Stomach smooth muscle (tissue), 2 donors: Measurements from ENCODE around the gene MRGPRD.

Experiments used
- H3K27ac ChIP-seq: one replicate; pipeline ENCODE4 v1.7.0; 2013; ENCODE audit warnings: mild to moderate bottlenecking, low read length, inconsistent platforms
- H3K27me3 ChIP-seq, 2 donors: one replicate each; pipeline ENCODE4 v1.7.0; 2013; ENCODE audit warnings: low read length in 2 of 2; ENCODE audit not compliant: insufficient read depth in 2 of 2, control insufficient read depth in 1 of 2
- H3K36me3 ChIP-seq, 2 donors: one replicate each; pipeline ENCODE4 v1.7.0; 2013; ENCODE audit warnings: low read length in 2 of 2; ENCODE audit not compliant: control insufficient read depth in 2 of 2, insufficient read depth in 2 of 2
- H3K4me1 ChIP-seq: one replicate; pipeline ENCODE4 v1.7.0; 2013; ENCODE audit warnings: low read length; ENCODE audit not compliant: control insufficient read depth, insufficient read depth
- H3K4me3 ChIP-seq, 2 donors: one replicate each; pipeline ENCODE4 v1.7.0; 2013; ENCODE audit warnings: low read length in 2 of 2
- H3K9ac ChIP-seq, 2 donors: one replicate each; pipeline ENCODE4 v1.7.0; 2013; ENCODE audit warnings: low read length in 2 of 2, mild to moderate bottlenecking in 1 of 2
- H3K9me3 ChIP-seq, 2 donors: one replicate each; pipeline ENCODE4 v1.7.0; 2013; ENCODE audit warnings: low read length in 2 of 2; ENCODE audit not compliant: control insufficient read depth in 2 of 2
- donor health status: healthy.
- donor health status: Pancreatic carcinoma.

MRGPRD gene

DNA sequence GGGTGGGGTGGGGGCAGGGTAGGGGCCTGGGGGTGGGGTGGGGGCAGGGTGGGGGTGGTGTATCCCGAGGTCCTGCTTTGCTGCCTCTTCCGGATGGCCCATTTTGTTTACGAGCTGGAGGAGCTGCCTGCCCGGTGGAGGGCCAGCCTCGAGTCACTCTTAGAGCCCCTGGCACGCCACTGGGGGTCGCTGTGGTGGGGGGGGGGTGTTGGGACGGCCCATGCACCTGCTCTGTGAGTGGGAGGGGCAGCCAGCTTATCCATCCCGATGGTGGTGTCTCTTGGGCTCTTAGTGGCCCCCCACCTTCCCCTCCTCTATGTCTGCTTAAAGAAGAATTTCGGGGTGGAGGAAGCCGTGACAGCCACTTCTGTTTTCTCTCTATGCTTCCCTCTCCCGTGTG is 24.6 kb downstream of the MRGPRD start:
- Histone ChIP-seq H3K9ac (no peak overlapping the region), H3K9me3 (peaks cover 0 to 6% of the 10 kb centered on the region in 2 donors), H3K4me1 (peaks cover 23% of the 10 kb centered on the region), H3K27ac (peak overlapping the region; percentile 70), H3K4me3 (peak overlapping the region in 1 of 2 donors; percentile 15), H3K36me3 (no peaks in the 10 kb centered on the region), H3K27me3 (no peaks in the 10 kb centered on the region)

GRCh38 chr11:68955607-68955958 is 25.2 kb downstream of the MRGPRD start:
- Histone ChIP-seq H3K9ac (peak overlapping the region in 1 of 2 donors; percentile 13), H3K27ac (peak overlapping the region; percentile 76), H3K27me3 (no peaks in the 10 kb centered on the region), H3K36me3 (no peaks in the 10 kb centered on the region), H3K9me3 (peaks cover 0 to 6% of the 10 kb centered on the region in 2 donors), H3K4me1 (peaks cover 24% of the 10 kb centered on the region), H3K4me3 (peak overlapping the region in 1 of 2 donors; percentile 29)

DNA sequence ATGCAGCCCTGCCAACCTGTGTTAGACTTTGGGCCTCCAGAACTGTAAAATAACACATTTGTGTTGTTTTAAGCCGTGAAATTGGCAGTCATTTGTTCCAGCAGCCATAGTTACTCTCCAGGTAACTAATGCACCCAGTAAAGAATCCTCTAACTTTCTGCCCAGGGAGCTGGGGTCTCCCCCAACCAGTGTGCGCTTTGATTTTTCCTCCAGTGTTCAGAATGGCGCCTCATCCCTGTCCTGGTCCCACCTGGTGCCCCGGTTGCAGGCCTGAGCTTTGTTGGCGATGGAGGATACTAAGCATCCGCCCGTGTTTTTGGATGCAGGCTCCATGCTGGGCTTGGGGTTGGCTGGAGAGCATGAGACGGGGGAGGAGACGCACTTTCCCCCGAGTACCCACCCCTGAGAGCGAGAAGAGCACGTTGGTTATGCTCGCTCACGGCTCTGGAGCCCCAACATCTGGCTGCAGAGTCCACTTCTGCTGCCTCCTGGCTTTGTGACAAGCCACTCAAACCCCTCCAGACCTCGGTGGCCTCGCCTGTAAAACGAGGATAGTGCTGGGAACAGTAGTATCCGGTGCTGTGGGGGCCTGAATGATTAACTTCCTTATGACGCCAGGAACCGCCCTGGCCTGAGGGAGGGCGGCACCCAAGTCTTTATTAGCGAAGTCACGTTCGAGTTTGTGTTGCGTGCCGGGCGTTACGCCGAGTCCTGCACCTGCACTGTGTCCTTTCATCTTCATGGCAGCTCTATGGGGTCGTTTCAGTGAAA is 25.8 kb downstream of the MRGPRD start:
- peak overlapping the region in 1 of 2 donors; percentile 29 for H3K4me3 ChIP-seq
- peak overlapping the region; percentile 76 for H3K27ac ChIP-seq
- no peaks in the 10 kb centered on the region for H3K36me3 ChIP-seq
- peak overlapping the region in 1 of 2 donors; percentile 13 for H3K9ac ChIP-seq
- peaks cover 29% of the 10 kb centered on the region for H3K4me1 ChIP-seq
- peaks cover 0 to 6% of the 10 kb centered on the region in 2 donors for H3K9me3 ChIP-seq
- no peaks in the 10 kb centered on the region for H3K27me3 ChIP-seq

GRCh38 chr11:68950762-68951161 is 30.0 kb downstream of the MRGPRD start:
- no peaks in the 10 kb centered on the region for H3K9me3 ChIP-seq
- H3K27ac ChIP-seq, result no peak overlapping the region
- H3K27me3 ChIP-seq, result no peaks in the 10 kb centered on the region
- no peak overlapping the region for H3K9ac ChIP-seq
- H3K4me1 ChIP-seq, result peaks cover 42% of the 10 kb centered on the region
- no peaks in the 10 kb centered on the region for H3K36me3 ChIP-seq
- H3K4me3 ChIP-seq, result no peak overlapping the region

DNA sequence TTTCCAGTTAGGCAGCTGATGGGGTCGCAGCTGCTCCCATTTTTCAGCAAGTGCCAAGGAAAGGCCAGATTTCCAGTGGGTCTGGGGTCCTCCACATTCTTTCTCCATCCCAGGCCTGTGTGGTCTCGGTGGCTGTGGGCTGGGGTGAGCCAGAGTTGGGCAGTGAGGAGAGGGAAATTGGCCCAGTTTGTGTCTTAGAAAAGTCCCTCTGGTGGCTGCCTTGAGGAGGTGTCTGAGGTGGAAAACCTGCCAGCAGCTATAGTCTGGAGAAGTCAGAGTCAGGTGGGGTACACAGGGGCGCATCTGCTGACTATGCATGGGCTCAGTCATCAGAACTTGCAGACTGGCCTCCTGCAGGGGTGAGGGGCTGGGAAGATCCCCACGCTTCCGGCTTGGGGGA is 30.5 kb downstream of the MRGPRD start:
- Histone ChIP-seq H3K4me1 (peaks cover 42% of the 10 kb centered on the region), H3K36me3 (no peaks in the 10 kb centered on the region), H3K9me3 (no peaks in the 10 kb centered on the region), H3K4me3 (no peak overlapping the region), H3K27ac (peak overlapping the region; percentile 46), H3K9ac (no peak overlapping the region), H3K27me3 (no peaks in the 10 kb centered on the region)

DNA sequence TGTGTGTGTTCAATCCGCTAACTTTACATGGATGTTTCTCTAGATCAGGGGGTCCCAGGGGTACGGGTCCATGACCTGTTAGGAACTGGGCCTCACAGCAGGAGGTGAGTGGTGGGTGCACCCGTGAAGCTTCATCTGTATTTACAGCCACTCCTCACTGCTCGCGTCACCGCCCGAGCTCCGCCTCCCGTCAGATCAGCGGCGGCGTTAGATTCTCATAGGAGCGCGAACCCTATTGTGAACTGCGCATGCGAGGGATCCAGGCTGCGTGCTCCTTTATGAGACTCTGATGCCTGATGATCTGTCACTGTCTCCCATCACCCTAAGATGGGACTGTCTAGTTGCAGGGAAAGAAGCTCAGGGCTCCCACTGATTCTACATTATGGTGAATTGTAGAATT is 31.9 kb downstream of the MRGPRD start:
- Histone ChIP-seq H3K27ac (peak overlapping the region; percentile 53), H3K9ac (no peak overlapping the region), H3K9me3 (no peaks in the 10 kb centered on the region), H3K27me3 (no peaks in the 10 kb centered on the region), H3K36me3 (no peaks in the 10 kb centered on the region), H3K4me3 (no peak overlapping the region), H3K4me1 (peaks cover 44% of the 10 kb centered on the region)

- Histone ChIP-seq H3K4me3 (no peak overlapping the region), H3K4me1 (peaks cover 48% of the 10 kb centered on the region), H3K36me3 (no peaks in the 10 kb centered on the region), H3K9ac (no peak overlapping the region), H3K27ac (peak overlapping the region; percentile 53), H3K27me3 (no peaks in the 10 kb centered on the region), H3K9me3 (no peaks in the 10 kb centered on the region)
Measured at GRCh38 chr11:68948496-68948895, 32.3 kb downstream of the MRGPRD start.

- Histone ChIP-seq H3K4me1 (peaks cover 61% of the 10 kb centered on the region), H3K4me3 (no peak overlapping the region), H3K27ac (peak overlapping the region; percentile 99), H3K36me3 (no peaks in the 10 kb centered on the region), H3K9me3 (no peaks in the 10 kb centered on the region), H3K9ac (peak overlapping the region; percentile 61 to 72), H3K27me3 (no peaks in the 10 kb centered on the region)
Measured at GRCh38 chr11:68947151-68947550, 33.6 kb downstream of the MRGPRD start.

DNA sequence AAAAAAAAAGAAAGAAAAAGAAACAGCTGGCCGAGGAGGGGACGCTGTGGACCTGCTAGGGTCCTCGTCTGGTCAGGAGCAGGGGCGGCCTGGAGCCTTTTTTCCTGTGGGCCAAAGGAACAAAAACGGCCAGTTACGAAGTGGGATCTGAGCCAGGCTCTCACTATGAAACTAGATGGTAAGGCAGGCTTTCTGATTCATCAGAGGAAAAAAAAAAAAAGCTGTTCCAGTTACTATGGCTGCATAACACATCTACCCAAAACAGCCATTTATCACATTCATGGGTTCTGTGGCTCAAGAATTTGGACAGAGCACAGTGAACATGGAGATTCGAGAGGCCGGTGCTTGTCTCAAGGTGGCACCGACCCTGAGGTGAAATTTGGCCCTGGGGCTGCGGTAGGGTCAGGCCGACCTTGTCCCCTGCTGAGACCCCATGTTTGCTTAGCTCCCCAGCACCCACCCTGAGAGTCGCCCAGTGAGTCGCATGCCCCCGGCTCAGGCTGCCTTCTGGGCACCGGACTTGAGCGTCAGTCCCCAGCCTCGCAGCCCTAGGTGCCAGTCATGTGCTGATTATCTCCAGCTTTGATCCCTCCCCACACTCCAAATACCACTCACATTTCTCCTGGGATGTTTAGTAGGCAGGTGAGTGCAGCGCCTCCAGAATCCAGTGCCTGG is 34.2 kb downstream of the MRGPRD start:
- Histone ChIP-seq H3K4me3 (peak overlapping the region; percentile 40 to 48), H3K27ac (peak overlapping the region; percentile 99), H3K9me3 (no peaks in the 10 kb centered on the region), H3K9ac (peak overlapping the region; percentile 61 to 72), H3K27me3 (no peaks in the 10 kb centered on the region), H3K36me3 (no peaks in the 10 kb centered on the region), H3K4me1 (peaks cover 67% of the 10 kb centered on the region)

DNA sequence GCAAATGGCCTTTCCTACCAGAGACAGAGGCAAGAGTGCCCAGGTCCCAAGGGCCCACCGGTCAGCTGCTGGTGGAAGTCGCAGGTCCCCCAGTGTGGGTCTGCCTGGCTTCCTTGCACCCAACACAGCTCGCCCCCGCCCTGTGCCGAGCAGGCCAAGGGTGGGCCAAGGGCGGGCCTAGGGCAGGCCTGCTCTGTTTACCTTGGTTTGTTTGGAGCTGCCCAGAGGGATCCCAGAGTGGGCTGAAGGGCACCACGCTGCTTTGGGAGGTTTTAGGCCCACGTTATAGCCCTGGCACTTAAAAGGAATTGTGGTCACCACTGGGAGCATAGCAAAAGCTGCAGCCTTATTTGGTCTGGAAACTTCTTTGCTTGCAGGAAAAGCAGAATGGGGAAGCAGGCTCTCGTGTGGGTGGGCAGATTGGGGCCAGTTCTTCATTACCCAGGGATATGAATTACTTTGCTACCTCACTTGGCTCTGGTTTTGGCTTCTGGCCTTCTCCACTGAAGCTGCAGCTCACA is 38.0 kb downstream of the MRGPRD start:
- H3K4me3 ChIP-seq, result no peak overlapping the region
- peak overlapping the region; percentile 99 for H3K27ac ChIP-seq
- no peaks in the 10 kb centered on the region for H3K27me3 ChIP-seq
- H3K36me3 ChIP-seq, result peaks cover 13 to 15% of the 10 kb centered on the region in 2 donors
- peaks cover 85% of the 10 kb centered on the region for H3K4me1 ChIP-seq
- no peaks in the 10 kb centered on the region for H3K9me3 ChIP-seq
- peak overlapping the region; percentile 66 to 84 for H3K9ac ChIP-seq
